ENCODE data around the gene HIGD1B. TPM values are rescaled to one million over a fixed set of nuclear protein-coding genes. Genes with fewer than 3 reads are reported as not detected.

The HIGD1B gene
- total and polyA plus RNA-seq, 2 donors (not counting 1 experiment from before 2014, with no cell fraction given), result not detected

GRCh38 chr17:44829523-44830358 lies 17.9 kb upstream of the HIGD1B start, which contains the start of gene GJC1:
Gene GJC1, minus strand, starts transcription at chr17:44830287. Its CDS starts 24,470 bp downstream, at chr17:44805817.
- Mint-ChIP-seq H3K27me3 (peaks cover 52% of the 10 kb centered on the region), H3K4me3 (peak within 1 kb of the TSS; percentile 86), H3K9me3 (ENCODE audit: insufficient read depth) (no peaks in the 10 kb centered on the region), H3K27ac (peak within 1 kb of the TSS; percentile 1), H3K4me1 (peaks cover 14% of the 10 kb centered on the region)
- Histone ChIP-seq H3K4me3 (ENCODE audit: control extremely low read depth in 1 of 5, extremely low read depth in 1 of 5, insufficient read depth in 1 of 5, low read depth in 2 of 5, low read length in 4 of 5) (peak within 1 kb of the TSS; percentile 22 to 70 (median 27)), H2AFZ (ENCODE audit: insufficient read depth, low read depth, low read length, poor library complexity, severe bottlenecking) (peak within 1 kb of the TSS; percentile 56), H3K9ac (ENCODE audit: low read length) (peak within 1 kb of the TSS; percentile 62), H3K36me3 (replicated peaks in 1 of 2; ENCODE audit: control extremely low read depth in 1 of 2, control insufficient read depth in 1 of 2, extremely low read depth in 1 of 2, insufficient read depth in 2 of 2, low read length in 1 of 2) (no peaks in the 10 kb centered on the region), H3K27me3 (replicated peaks in 1 of 4; ENCODE audit: control extremely low read depth in 1 of 4, control insufficient read depth in 3 of 4, insufficient read depth in 4 of 4, low read length in 3 of 4) (peaks cover 0 to 48% (median 28%) of the 10 kb centered on the region in 4 experiments), H3K4me1 (ENCODE audit: control insufficient read depth in 2 of 2, insufficient read depth in 2 of 2, low read length in 2 of 2) (peaks cover 11 to 18% of the 10 kb centered on the region in 2 donors), H3K4me2 (replicated peaks; ENCODE audit: low read depth, low read length, poor library complexity, severe bottlenecking) (peak within 1 kb of the TSS; percentile 94), H3K9me3 (ENCODE audit: control extremely low read depth in 1 of 3, control insufficient read depth in 2 of 3, insufficient read depth in 1 of 3, low read length in 2 of 3) (no peaks in the 10 kb centered on the region), H3K79me2 (ENCODE audit: control insufficient read depth, insufficient read depth, low read length) (no peaks in the 10 kb centered on the region), H4K20me1 (ENCODE audit: control insufficient read depth, insufficient read depth, low read length, poor library complexity, severe bottlenecking) (no peaks in the 10 kb centered on the region), H3K27ac (ENCODE audit: low read length in 2 of 2) (no peak within 1 kb of the TSS)
- intact Hi-C loops (cut with micrococcal nuclease), result no loop called here
- ATAC-seq (ENCODE audit: low read depth) (peak; percentile 50), DNase-seq (no peak)
- TF ChIP-seq CTCF (IDR thresholded peaks at IDR 0.05) (no peak), EZH2 (IDR thresholded peaks at IDR 0.05; ENCODE audit: borderline replicate concordance, insufficient read depth, low read depth, low read length, poor library complexity, severe bottlenecking) (peak; percentile 99)
- POLR2A ChIA-PET, result no interaction called here
- under 1% methylated on average over 123 of the region's 123 CpGs for WGBS (ENCODE audit: insufficient coverage)
- CTCF ChIA-PET, result interaction anchor here (1.4 kb wide), 1 partner anchor 35 kb away, joined by 3 read pairs; no protein-coding TSS in a partner anchor

Data from B cell (primary cell).